AG04449 (cell line): ENCODE results near the gene CRIP1.

Experiments
- CTCF ChIA-PET: fragments of 350-600 bp; formaldehyde crosslinking; extraction: SDS; loops from one replicate; lab custom pipeline; 2021; ENCODE audit warnings: antibody characterized with exemption; lab: Yijun Ruan, JAX
- POLR2A ChIA-PET: fragments of 400-600, 350-600 bp; formaldehyde crosslinking; extraction: SDS; loops from one replicate; lab custom pipeline; 2020; ENCODE audit warnings: antibody characterized with exemption, inconsistent platforms; lab: Yijun Ruan, JAX
- DNase-seq: peaks from one replicate; pipeline ENCODE4 v3.0.0-alpha.2; 2010; ENCODE audit warnings: low read depth, low spot score
- H3K4me3 ChIP-seq: 2 replicates; pipeline ENCODE4 v1.5.1; 2011; ENCODE audit warnings: low read depth, mild to moderate bottlenecking, control low read depth, low read length
- TF ChIP-seq, protein P1 (sequence below): IDR thresholded peaks from one replicate; pipeline ENCODE4 v1.5.1; 2011; ENCODE audit warnings: mild to moderate bottlenecking, moderate library complexity, low read length, control low read depth, inconsistent platforms; ENCODE audit not compliant: insufficient read depth; ENCODE audit errors: missing control alignments

The CRIP1 gene

DNA sequence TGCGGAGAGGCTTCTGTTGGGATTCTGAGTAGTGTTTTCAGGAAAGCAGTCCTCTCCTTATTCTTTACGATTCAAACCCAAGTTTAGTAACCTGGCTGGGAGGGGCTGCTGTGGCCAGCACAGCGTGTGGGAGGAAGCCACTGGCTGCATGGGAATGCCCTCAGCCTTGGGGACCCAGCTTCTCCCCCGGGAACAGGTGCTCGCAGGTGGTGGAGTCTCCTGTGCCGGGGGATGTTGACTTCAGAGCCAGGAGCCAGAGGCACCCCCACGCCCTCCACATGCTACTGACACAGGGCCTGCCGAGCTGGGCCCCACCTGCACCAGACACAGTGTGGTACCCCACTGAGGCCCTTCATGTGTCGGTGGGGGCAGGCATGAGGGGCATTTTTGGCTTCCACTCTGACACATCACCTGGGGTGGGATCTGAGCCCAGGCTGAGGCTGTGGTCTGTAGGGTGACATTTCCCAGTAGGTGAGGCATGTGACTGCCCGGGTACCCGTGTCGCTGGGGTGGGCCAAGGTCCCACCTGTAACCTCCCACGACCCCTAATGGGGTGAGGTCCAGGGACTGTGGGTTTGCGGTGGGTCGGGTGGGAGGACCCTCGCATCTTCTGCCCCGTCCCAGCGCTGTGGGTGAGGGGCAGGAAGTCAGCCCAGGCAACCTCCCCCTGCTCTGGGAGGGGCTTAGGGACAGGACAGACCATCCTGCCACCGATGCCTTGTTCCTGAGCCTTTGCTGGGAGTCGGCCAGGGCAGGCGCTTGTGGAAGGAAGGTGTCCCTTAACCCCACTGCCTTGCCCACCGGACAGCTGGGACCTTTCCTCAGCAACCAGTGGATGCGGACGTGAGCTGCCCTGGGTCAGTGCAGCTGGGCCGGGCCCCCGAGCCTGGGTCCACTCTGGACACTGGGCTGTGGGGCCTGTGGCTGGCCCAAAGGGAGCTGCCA is 40.5 kb upstream of the CRIP1 start:
- ChIA-PET CTCF (interaction anchor here (1.3 to 2.4 kb wide), 4 partner anchors 8 to 35 kb away, joined by 3 to 14 read pairs (median 4); no protein-coding TSS in a partner anchor), POLR2A (no interaction called here)
- no peak for DNase-seq
- H3K4me3 ChIP-seq = no peak overlapping the region
- TF ChIP-seq, protein P1, sequence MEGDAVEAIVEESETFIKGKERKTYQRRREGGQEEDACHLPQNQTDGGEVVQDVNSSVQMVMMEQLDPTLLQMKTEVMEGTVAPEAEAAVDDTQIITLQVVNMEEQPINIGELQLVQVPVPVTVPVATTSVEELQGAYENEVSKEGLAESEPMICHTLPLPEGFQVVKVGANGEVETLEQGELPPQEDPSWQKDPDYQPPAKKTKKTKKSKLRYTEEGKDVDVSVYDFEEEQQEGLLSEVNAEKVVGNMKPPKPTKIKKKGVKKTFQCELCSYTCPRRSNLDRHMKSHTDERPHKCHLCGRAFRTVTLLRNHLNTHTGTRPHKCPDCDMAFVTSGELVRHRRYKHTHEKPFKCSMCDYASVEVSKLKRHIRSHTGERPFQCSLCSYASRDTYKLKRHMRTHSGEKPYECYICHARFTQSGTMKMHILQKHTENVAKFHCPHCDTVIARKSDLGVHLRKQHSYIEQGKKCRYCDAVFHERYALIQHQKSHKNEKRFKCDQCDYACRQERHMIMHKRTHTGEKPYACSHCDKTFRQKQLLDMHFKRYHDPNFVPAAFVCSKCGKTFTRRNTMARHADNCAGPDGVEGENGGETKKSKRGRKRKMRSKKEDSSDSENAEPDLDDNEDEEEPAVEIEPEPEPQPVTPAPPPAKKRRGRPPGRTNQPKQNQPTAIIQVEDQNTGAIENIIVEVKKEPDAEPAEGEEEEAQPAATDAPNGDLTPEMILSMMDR = no peak

DNA sequence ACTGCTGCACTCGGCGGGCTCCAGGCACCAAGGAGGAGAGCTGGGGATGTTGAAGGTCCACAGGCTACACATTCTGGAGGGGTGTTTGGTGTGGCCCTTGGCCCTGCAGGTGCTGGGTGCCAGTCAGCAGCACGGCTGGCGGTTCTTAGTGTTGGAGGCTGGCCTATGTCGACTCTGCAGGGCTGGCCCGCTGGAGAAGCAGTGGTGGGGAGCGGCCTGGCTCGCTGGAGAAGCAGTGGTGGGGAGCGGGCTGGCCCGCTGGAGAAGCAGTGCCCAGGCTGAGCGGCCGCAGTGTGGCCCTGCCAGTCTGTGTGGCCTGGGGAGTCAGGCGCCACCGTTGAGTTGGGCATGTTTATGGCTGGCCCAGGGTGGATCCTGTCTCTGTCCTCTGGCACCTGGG is 39.7 kb upstream of the CRIP1 start:
- POLR2A ChIA-PET = no interaction called here
- no peak overlapping the region for H3K4me3 ChIP-seq
- CTCF ChIA-PET = interaction anchor here (1.4 to 2.4 kb wide), 5 partner anchors 7 to 43 kb away, joined by 3 to 14 read pairs (median 11); no protein-coding TSS in a partner anchor
- no peak for DNase-seq
- TF ChIP-seq, protein P1 = no peak

DNA sequence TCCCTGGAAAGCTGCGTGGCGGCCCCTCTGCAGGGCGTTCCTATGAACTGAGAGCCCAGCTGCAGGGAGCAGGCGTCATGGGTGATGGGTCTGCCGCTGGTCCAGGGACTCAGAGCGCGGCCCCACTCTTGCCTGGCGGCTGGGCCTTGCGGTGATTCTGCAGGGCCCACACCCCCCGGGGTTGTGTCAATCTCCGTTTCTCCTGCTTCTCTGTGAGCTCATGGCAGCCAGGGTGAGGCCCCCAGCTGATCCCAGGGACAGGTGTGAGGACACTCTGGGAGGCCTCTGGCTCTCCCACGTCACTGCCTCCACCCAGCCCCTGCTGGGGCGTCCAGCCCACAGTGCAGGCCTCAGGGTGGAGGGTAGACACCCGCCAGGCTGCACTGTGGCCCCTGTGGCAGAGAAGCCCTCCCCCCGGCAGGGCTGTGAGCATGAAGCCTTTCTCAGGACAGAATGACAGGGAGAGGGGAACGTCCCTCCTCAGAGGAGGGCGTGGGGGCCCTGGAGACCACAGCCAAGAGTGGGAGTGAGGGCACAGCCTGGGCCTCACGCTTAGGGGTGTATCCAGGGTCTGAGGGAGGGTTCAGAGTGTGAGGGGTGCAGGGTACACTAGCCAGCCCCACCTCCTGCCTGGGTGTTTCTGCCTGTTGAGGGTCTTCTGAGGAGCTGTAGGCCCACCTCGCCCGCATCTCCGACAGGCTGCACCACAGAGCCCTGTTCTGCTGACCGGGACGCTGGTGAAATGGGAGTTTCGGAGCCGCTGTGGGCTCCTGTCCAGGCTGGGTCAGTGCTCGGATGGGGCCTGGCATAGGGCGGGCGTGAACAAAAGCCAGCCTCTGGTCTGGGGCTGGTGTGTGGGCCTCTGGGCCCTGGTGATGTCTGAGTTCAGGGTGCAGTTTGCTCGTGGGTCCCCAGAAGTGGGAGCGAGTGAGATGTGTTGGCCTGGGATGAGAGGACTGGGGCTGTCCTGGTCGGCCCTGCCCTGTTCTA is 38.7 kb upstream of the CRIP1 start:
- DNase-seq = no peak
- CTCF ChIA-PET = interaction anchor here (0.6 to 2.4 kb wide), 11 partner anchors 9 to 69 kb away, joined by 3 to 14 read pairs (median 4); no protein-coding TSS in a partner anchor

DNA sequence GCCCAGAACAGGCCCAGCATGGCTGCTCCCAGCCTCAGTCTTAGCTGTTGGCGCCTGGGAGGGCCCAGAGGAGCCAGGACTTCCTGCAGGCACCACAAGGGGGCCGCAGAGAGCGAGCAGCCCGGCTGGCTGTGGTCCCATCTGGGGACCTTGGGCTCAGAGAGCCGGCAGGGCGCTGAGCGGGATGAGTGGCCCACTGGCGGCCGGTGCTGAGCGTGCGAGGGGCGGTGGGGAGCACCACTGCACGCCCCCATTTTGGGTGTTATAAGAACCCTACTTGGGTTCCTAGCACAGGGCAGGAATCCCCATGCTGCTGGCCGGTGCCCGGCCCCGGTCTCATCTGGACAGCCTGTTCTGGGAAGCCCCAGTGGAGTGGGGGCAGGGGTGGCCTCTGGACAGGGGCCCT is 38.0 kb upstream of the CRIP1 start:
- TF ChIP-seq, protein P1 = peak; percentile 93
- ChIA-PET POLR2A (no interaction called here), CTCF (interaction anchor here (0.6 to 2.4 kb wide), 11 partner anchors 9 to 68 kb away, joined by 3 to 14 read pairs (median 4); no protein-coding TSS in a partner anchor)
- H3K4me3 ChIP-seq = no peak overlapping the region
- DNase-seq = no peak

More for the DNA sequence above, 38.7 kb upstream of the CRIP1 start:
- TF ChIP-seq, protein P1 = no peak
- POLR2A ChIA-PET = no interaction called here
- H3K4me3 ChIP-seq = no peak overlapping the region

DNA sequence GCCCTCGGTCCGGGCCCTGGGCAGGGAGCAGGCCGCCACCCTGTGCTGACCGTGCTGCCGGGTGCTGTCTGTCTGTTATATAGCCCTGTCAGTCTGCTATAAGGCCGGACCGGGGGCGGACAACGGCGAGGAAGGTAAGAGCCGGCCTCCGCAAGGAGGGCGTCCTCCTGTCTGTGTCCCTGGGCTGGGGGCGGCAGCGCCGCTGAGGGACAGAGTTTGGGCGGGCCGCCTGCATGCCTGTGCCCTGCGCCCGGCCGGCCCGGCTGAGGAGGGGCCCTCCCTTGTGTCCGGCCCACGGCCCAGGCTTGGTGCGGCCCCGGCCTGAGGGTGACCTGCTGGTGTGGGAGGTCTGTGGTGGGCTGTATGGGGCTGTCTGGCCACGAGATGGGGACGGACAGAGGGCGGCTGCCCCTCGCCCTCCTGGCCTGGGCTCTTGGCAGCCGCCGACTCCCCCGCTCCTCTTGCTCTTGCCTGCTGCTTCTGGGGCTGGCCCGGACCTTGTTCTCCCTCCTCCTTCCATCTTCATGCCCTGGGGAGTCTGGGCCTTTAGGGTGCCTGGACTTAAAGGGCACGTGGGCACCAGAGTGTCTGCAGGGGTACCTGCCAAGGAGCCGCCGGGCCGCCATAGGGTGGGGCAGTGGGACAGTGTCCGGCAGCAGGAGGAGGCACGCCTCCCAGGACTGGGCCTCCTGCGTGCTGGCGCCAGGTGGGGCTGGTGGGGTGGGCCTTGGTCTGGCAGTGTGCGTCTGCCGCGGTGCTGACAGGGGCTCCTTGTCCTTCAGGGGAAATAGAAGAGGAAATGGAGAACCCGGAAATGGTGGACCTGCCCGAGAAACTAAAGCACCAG is 37.2 kb upstream of the CRIP1 start:
- ChIA-PET POLR2A (no interaction called here), CTCF (interaction anchor here (0.9 to 1.0 kb wide), 2 partner anchors 15 to 167 kb away, joined by 3 to 5 read pairs; no protein-coding TSS in a partner anchor)
- no peak overlapping the region for H3K4me3 ChIP-seq
- TF ChIP-seq, protein P1 = no peak
- no peak for DNase-seq
